ENCODE measurements around the gene EFCAB9.
"Not testable (repeated sequence)": the region's sequence is repeated elsewhere in the genome, so short reads cannot be mapped to it uniquely, and the experiment has no call there.

Gene EFCAB9

GRCh38 chr5:172193872-172194271 lies at the start of gene EFCAB9:
TSS of gene EFCAB9 (plus strand) at chr5:172194172. CDS start at chr5:172194173, 1 bp downstream.
- DNase-seq: no peak

- no peak for DNase-seq
Measured at GRCh38 chr5:172144291-172144815, 49.6 kb upstream of the EFCAB9 start.

- DNase-seq: no peak
Measured at GRCh38 chr5:172144931-172145869, 48.8 kb upstream of the EFCAB9 start.

- DNase-seq: no peak
Measured at GRCh38 chr5:172145870-172146747, 47.9 kb upstream of the EFCAB9 start.

- no peak for DNase-seq
Measured at GRCh38 chr5:172146748-172147092, 47.3 kb upstream of the EFCAB9 start.

GRCh38 chr5:172147857-172148256 lies 46.1 kb upstream of the EFCAB9 start:
- DNase-seq: no peak

- no peak for DNase-seq
Measured at GRCh38 chr5:172148381-172148780, 45.6 kb upstream of the EFCAB9 start.

- no peak for DNase-seq
Measured at GRCh38 chr5:172149073-172149472, 44.9 kb upstream of the EFCAB9 start.

GRCh38 chr5:172149481-172149880 lies 44.5 kb upstream of the EFCAB9 start:
- not testable (repeated sequence) for DNase-seq

- DNase-seq: peak; percentile 29
Measured at GRCh38 chr5:172150514-172151425, 43.2 kb upstream of the EFCAB9 start.

- no peak for DNase-seq
Measured at GRCh38 chr5:172151661-172152210, 42.2 kb upstream of the EFCAB9 start.

- DNase-seq: no peak
Measured at GRCh38 chr5:172153695-172154094, 40.3 kb upstream of the EFCAB9 start.

GRCh38 chr5:172155101-172155500 lies 38.9 kb upstream of the EFCAB9 start:
- DNase-seq: not testable (repeated sequence)

- no peak for DNase-seq
Measured at GRCh38 chr5:172156541-172156994, 37.4 kb upstream of the EFCAB9 start.

- DNase-seq: no peak
Measured at GRCh38 chr5:172159016-172159415, 35.0 kb upstream of the EFCAB9 start.

GRCh38 chr5:172160506-172160905 lies 33.5 kb upstream of the EFCAB9 start:
- DNase-seq: no peak

GRCh38 chr5:172162323-172162986 lies 31.5 kb upstream of the EFCAB9 start:
- DNase-seq: no peak

GRCh38 chr5:172162987-172163343 lies 31.0 kb upstream of the EFCAB9 start:
- DNase-seq: no peak

- no peak for DNase-seq
Measured at GRCh38 chr5:172163346-172163745, 30.6 kb upstream of the EFCAB9 start.

GRCh38 chr5:172164769-172165212 lies 29.2 kb upstream of the EFCAB9 start:
- no peak for DNase-seq

GRCh38 chr5:172165465-172165864 lies 28.5 kb upstream of the EFCAB9 start:
- DNase-seq: no peak

All from activated naive CD4-positive, alpha-beta T cell treated with anti-CD3 and anti-CD28 coated beads, Interleukin-2, amount 50 U/mL, for 16 hours (primary cell).